Measurements from ENCODE around the gene ENOSF1.
"Not testable (repeated sequence)": the region's sequence is repeated elsewhere in the genome, so short reads cannot be mapped to it uniquely, and the experiment has no call there.

Gene ENOSF1

GRCh38 chr18:703213-703967, 9.0 kb downstream of the ENOSF1 start:
- no peak for DNase-seq

DNA sequence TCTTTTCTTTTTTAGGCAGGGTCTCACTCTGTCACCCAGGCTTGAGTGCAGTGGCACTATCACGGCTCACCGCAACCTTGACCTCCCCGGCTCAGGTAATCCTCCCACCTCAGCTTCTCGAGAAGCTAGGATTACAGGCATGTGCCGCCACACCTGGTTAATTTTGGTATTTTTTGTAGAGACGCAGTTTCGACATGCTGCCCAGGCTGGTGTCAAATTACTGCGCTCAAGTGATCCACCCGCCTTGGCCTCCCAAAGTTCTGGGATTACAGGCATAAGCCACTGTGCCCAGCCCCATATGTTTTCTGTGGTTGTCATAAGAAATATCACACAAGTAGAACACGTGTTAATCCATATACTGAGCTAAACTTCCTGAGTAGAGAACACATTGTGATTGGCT, 14.6 kb downstream of the ENOSF1 start:
- no peak for DNase-seq

- DNase-seq, result no peak
Measured at GRCh38 chr18:697012-697411, 15.4 kb downstream of the ENOSF1 start.

DNA sequence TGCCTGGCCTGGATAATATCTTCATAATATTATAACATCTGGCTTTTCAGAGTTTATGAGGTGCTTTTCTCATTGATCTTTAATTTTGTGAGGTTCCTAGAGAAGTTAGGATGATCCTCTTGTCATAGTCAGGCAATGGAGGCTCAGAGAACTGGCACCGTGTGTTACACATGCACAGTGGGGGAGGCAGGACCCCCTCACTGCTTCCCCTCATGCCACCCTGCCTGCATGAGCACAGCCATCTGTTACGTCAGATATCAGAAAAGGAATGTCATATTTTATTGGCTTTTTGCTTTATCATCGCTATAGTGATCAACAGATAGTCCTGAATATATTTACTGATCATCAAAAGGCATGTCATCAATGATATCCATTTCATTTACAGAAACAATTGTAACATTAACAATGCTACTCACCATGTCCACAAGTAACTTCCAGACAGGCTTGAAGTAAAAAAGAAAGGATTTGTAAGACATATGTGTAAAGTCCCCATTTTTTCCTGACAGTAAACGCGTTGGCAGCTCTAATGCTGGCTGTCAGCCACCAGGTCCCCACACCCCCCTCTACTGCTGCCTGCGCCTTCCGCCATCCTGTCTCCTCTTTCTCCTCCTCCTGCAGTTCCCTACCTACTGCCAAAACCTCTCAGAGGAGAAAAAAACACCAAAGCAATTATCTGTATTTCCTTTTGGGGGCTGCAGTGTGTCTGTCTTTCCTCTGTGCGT, 18.8 kb downstream of the ENOSF1 start:
- no peak for DNase-seq

DNA sequence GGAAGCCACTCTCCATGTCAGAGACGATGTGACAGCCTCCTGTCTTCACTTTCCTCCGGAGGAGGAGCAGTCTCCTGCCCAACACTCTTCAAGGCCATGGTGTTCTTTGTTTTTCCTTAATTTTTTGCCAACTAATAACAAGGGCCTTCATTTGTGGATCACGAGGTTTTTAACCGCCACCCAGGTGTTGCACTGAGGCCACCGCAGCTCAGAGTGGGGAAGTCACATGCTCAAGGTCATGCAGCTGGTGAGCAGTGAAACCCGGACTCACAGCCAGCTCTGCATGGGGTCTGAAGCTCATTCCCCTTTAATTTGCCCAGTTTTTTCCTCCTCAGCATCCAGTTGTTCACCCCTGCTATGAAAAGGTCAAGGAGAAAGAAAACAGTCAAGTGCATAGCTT, 19.6 kb downstream of the ENOSF1 start:
- DNase-seq, result no peak

- DNase-seq, result no peak
Measured at GRCh38 chr18:688323-688722, 24.1 kb downstream of the ENOSF1 start.

GRCh38 chr18:686339-687111, 25.9 kb downstream of the ENOSF1 start:
- DNase-seq, result no peak

GRCh38 chr18:685438-685837, 27.0 kb downstream of the ENOSF1 start:
- no peak for DNase-seq

DNA sequence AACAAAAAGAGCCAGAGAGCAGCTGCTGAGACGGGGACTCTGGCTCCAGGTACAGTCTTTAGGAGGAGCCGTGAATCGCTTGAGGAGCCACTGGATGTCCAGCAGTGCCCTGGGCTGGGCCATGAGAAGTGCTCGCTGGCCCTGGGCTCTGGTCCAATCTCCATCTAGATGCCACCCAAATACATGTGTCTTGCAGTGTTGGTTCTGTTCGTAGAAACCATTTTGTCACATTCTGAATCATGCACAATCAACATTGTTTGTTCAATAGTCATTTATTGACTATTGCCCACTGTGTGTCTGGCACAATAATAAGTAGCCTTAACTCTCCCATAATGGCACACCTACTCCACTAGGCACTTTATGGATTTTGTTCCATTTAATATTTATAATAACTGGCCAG, 28.9 kb downstream of the ENOSF1 start:
- DNase-seq, result no peak

- DNase-seq, result no peak
Measured at GRCh38 chr18:682833-683232, 29.6 kb downstream of the ENOSF1 start.

- not testable (repeated sequence) for DNase-seq
Measured at GRCh38 chr18:682416-682815, 30.0 kb downstream of the ENOSF1 start.

DNA sequence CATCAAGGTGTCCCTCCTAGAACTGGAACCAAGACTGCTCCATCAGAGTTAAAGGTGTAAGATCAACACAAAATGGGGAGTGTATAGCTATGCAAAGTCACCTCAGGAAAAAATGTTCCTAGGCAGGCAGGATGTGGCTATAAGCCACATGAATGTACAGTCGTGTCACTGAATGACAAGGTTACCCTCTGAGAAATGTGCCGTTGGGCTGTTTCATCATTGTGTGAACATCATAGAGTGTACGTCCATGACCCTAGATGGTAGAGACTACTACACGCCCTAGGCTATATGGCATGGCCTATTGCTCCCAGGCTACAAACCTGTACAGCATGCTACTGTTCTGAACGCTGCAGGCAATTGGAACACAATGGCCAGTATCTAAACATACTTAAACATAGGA, 30.4 kb downstream of the ENOSF1 start:
- DNase-seq, result peak; percentile 94

DNA sequence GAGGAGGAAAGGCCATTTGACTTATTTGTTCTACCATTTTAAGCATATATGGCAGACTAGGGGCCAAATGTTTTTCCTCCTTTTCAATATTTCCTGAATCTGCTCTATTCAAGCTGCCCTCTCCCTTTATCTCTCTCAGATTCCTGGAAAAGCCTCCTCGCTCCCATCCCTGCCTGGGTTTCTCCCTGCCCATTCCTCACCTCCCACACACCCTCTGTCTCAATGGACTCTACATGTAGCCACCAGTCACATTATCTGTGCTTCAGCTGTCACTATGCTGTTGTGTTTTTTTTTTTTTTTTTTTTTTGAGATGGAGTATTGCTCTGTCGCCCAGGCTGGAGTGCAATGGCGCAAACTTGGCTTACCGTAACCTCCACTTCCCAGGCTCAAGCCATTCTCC, 32.0 kb downstream of the ENOSF1 start:
- no peak for DNase-seq

- DNase-seq, result no peak
Measured at GRCh38 chr18:679516-679915, 32.9 kb downstream of the ENOSF1 start.

DNA sequence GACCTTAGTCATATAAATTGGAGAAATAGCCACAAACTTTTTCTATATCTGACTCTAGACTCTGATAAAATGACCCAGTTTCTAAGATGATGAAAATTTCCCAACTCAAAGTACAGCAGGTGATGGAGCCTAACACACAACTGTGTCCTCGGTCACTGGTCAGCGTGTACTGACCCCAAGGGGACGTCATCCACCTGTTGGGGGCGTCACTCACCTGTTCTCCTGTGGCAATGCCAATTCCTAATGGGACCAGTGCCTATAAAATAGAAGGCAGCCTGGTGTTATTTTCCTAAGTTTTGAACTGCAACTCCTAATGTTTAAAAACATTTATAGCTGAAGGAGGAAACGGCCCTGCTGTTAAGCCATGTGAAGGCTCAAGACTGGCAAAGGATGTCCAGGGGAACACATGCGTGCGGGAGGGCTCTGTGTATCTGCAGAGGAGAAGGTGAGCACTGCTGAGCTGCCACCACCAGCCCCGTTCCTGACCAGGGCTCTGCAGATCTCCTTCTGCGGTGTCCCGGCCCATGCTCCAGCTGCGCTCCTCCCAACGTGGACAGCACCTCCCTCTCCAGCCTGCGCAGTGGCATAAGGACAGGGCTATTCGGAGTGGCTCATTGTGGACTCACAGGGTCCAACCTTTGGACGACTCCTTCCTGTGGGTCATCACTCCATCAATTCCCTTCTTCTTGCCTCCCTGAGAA, 33.8 kb downstream of the ENOSF1 start:
- DNase-seq, result no peak

DNA sequence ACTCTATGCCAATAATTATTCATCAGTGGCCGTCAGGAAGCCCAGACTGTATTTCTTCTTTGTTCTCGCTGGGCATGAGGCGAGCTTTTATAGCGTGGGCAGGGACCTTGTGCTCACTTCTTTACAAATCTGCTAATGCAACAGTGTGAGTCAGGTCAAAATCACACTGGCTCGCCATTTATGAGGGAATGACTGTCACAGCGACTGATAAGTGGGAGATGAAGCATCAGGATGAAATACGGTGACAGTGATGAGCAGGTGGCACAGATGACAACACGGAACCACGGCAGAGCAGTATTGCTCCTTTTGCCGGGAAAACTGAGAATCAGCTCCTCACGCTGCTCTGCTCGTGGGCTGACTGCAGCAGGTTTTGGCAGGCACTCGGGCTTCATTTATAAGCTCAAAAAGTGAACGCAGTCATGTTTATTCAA, 34.5 kb downstream of the ENOSF1 start:
- DNase-seq, result no peak

DNA sequence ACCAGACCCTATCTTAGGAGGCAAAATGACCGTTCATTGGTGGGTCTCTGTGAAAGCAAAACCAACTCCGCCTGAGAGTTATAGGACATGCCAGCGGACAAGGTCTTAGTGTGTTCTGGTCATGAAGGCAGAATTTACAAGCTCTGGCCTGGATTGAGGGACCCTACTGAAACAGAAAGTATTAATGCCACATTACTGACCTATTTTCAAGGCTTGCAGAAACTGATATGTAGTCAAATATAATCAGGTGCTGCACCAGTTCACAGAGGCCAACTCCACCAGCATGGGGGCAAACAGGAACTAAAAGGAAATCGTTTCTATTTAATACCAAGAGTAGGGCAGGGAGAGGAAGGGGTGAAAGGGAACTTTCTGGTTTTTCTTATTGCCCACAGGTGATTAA, 35.3 kb downstream of the ENOSF1 start:
- no peak for DNase-seq

GRCh38 chr18:676736-677135, 35.7 kb downstream of the ENOSF1 start:
- DNase-seq, result no peak

GRCh38 chr18:676069-676468, 36.4 kb downstream of the ENOSF1 start:
- DNase-seq, result no peak

- DNase-seq, result no peak
Measured at GRCh38 chr18:675307-675706, 37.1 kb downstream of the ENOSF1 start.

DNA sequence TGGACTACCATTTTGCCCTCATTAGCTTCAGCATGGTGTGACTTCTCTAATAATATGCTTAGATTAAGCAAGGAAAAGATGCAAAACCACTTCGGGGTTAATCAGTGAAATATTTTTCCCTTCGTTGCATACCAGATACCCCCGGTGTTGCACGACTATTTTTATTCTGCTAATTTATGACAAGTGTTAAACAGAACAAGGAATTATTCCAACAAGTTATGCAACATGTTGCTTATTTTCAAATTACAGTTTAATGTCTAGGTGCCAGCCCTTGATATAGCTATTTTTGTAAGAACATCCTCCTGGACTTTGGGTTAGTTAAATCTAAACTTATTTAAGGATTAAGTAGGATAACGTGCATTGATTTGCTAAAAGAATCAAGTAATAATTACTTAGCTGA, 38.7 kb downstream of the ENOSF1 start:
- no peak for DNase-seq

DNA sequence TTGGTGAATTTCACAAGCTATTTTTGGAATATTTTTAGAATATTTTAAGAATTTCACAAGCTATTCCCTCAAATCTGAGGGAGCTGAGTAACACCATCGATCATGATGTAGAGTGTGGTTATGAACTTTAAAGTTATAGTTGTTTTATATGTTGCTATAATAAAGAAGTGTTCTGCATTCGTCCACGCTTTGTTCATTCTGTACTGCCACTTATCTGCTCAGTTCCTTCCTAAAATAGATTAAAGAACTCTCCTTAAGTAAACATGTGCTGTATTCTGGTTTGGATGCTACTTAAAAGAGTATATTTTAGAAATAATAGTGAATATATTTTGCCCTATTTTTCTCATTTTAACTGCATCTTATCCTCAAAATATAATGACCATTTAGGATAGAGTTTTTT, 39.1 kb downstream of the ENOSF1 start:
- DNase-seq, result no peak

- no peak for DNase-seq
Measured at GRCh38 chr18:671405-671804, 41.0 kb downstream of the ENOSF1 start.
